AG09319 (cell line): ENCODE data around the gene BOC.

Experiments
- DNase-seq: peaks from one replicate; pipeline ENCODE4 v3.0.0-alpha.2; 2010; ENCODE audit warnings: low read depth; ENCODE audit errors: extremely low read depth
- CTCF ChIP-seq: IDR thresholded peaks from 2 replicates; pipeline ENCODE4 v1.5.1; 2011; ENCODE audit warnings: low read depth, mild to moderate bottlenecking, inconsistent platforms, low read length, moderate library complexity

Gene BOC

DNA sequence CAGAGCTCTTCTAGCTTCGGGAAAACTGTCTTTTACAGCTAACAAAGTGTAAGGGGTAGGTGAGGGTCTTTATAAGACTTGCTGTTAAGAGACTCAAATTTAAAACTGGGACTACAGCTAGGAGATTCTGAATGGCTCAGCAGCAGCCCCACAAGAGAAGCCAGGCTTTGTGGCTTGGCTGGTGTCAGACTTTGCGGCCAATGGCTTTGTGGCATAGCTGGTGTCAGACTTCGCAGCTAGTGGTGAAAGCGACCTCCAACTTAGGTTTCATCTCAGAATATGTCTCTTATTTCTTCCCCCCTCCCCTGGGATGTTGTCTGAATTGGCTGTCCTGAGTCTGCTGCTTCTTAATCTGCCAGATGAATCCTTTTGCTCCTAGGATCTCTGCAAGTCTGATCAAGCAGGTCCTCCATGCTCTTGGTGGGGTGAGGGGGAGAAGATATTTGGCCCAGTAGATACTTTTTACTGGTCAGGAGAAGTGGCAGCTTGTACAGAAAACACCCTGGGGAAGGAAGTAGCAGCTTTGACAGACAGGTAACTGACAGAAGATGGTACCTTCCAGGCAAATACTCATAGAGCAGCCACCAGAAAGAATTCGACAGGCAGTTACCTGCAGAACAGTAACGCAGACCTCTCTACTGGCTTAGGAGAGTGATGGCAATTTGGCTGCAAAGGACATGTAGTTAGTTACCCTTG lies 8.4 kb downstream of the BOC start:
- no peak for TF ChIP-seq CTCF
- no peak for DNase-seq

- TF ChIP-seq CTCF = no peak
- no peak for DNase-seq
These were observed 9.4 kb downstream of the BOC start for GRCh38 chr3:113220721-113221120.

DNA sequence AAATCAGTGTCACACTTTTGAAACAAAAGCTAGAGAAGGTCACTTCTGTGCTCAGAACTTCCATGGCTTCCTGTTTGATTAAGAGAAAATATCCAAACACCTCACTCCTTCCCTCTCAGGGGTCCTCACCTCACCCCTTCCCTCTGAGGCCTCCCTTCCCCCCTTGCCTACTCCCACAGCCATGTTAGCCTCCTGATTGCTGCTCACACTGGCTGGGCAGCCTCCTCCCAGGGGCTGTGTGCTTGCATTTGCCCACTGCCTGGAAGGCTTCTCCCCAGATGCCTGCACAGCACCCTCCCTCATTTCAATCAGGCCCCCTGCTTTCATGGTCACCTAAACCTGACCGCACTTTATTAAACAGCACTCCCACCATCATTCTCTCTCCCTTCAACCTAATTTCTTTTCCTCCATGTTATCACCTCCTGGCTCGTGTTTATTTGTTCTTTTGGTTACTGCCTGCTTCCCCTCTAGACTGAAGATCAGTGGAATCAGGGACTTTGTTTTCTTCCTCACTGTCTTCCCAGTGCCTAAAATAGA lies 10.4 kb downstream of the BOC start:
- no peak for DNase-seq
- TF ChIP-seq CTCF = no peak

- TF ChIP-seq CTCF = no peak
- no peak for DNase-seq
These were observed 11.2 kb downstream of the BOC start for GRCh38 chr3:113222451-113223086.

DNA sequence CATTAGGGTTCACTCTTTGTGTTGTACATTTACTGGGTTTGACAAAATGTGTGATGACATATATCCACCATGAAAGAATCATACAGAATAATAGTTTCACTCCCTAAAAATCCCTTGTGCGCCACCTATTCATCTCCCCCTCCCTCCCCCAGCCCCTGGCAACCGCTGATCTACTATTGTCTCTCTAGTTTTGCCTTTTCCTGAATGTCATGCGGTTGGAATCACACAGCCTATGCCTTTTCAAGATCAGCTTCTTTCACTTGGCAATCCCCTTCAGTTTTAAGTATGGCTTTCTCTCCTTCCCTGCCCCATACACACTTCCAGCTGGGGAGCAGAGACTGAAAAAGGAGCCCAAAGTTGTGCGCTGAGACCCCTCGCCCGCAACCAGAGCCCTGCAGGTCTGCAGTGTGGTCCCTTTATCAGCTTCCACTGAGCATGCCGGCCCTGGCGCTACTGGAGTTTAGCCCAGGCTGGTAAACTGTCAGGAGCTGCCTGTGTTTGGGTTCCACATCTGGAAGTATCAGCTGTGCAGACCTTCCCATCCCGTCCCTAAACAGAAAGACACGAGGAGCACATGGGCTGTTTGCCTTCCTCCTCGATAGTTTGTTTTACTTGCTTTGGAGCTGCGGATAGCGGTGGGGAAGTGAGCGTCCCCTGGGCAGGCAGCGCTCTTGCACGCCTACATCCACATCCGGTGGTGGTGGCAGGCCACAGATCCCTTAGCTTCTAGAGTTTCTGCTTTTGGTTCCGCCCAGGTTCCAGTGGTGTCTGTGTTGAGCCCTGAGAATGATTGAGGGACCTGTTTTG lies 12.3 kb downstream of the BOC start:
- no peak for DNase-seq
- no peak for TF ChIP-seq CTCF

DNA sequence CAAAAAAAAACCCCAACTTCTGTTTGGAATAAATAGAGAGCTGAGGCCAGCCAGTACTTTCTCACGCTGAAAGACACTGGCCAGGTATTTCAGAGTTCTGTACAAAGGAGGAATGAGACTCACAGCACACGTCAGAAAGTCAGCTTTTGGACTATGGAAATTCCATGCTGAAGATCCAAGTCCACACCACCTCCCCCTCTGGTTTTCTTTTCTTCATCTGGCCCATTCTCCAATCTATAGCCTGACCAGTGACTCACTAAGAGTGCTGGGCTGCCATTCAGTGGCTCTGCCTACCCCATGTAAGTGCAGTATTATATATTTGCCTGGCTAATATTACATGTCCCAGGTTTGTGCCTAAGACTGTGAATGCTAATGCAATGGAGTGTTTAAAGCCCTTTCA lies 13.9 kb downstream of the BOC start:
- no peak for TF ChIP-seq CTCF
- no peak for DNase-seq

DNA sequence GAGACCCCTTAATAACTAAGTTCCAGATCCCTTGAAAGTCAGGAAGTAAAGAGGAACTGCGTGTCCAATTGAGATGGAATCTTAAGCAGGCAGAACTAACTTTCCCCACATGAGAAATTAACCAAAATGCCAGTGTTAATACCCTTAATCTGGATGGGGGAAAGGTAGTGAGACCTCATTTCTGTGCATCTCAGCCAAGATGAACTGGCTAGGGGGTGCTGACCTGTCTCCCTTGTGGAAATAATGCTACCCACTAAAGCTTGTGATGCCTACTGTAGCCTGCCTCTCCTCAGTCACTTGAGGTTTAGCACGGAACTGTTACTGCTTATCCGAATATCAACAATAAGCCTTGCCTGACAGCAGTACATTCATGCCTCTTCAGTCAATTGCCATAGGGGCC lies 15.1 kb downstream of the BOC start:
- no peak for TF ChIP-seq CTCF

More for the DNA sequence above, 15.1 kb downstream of the BOC start:
- no peak for DNase-seq
